GM18951 (cell line): ENCODE measurements around the gene TTLL5.

Experiments used
- POLR2A ChIP-seq: IDR thresholded peaks from 4 replicates; pipeline ENCODE4 v1.6.1; 2011; ENCODE audit warnings: mild to moderate bottlenecking; ENCODE audit not compliant: insufficient read length, insufficient read depth; ENCODE audit errors: extremely low read depth
- in situ Hi-C: fragments of 300-500 bp; cut with MboI; formaldehyde crosslinking; loops from one replicate; pipeline ENCODE4 v1.12.0; 2022; ENCODE audit warnings: low sequenced_read_pairs, mixed read lengths, inconsistent platforms; ENCODE audit not compliant: unreplicated experiment

The TTLL5 gene

GRCh38 chr14:75967866-75968265, 306.8 kb downstream of the TTLL5 start:
- in situ Hi-C loops, result no loop called here
- no peak for TF ChIP-seq POLR2A

- TF ChIP-seq POLR2A, result no peak
- in situ Hi-C loops, result no loop called here
These were observed 307.4 kb downstream of the TTLL5 start for GRCh38 chr14:75968456-75968855.

GRCh38 chr14:75969126-75969525, 308.1 kb downstream of the TTLL5 start:
- TF ChIP-seq POLR2A, result no peak
- in situ Hi-C loops, result no loop called here

- in situ Hi-C loops, result loop anchor here (5.0 kb wide), 1 partner anchor 53 kb away; no protein-coding TSS in a partner anchor
- TF ChIP-seq POLR2A, result no peak
These were observed 308.8 kb downstream of the TTLL5 start for GRCh38 chr14:75969891-75970290.

- no peak for TF ChIP-seq POLR2A
- in situ Hi-C loops, result loop anchor here (5.0 kb wide), 1 partner anchor 54 kb away; no protein-coding TSS in a partner anchor
These were observed 309.9 kb downstream of the TTLL5 start for GRCh38 chr14:75970989-75971388.

- in situ Hi-C loops, result loop anchor here (5.0 kb wide), 1 partner anchor 54 kb away; no protein-coding TSS in a partner anchor
- no peak for TF ChIP-seq POLR2A
These were observed 310.5 kb downstream of the TTLL5 start for GRCh38 chr14:75971509-75971908.

- in situ Hi-C loops, result loop anchor here (5.0 kb wide), 1 partner anchor 56 kb away; no protein-coding TSS in a partner anchor
- TF ChIP-seq POLR2A, result no peak
These were observed 311.9 kb downstream of the TTLL5 start for GRCh38 chr14:75972801-75973421.

- TF ChIP-seq POLR2A, result no peak
- in situ Hi-C loops, result no loop called here
These were observed 316.0 kb downstream of the TTLL5 start for GRCh38 chr14:75976826-75977581.

- in situ Hi-C loops, result no loop called here
- TF ChIP-seq POLR2A, result no peak
These were observed 316.5 kb downstream of the TTLL5 start for GRCh38 chr14:75977582-75977943.

- no peak for TF ChIP-seq POLR2A
- in situ Hi-C loops, result no loop called here
These were observed 317.2 kb downstream of the TTLL5 start for GRCh38 chr14:75978249-75978731.

GRCh38 chr14:75979071-75979571, 318.1 kb downstream of the TTLL5 start:
- in situ Hi-C loops, result no loop called here

GRCh38 chr14:75979648-75980565, 318.9 kb downstream of the TTLL5 start:
- in situ Hi-C loops, result loop anchor here (10.0 kb wide), 1 partner anchor 265 kb away; no protein-coding TSS in a partner anchor
- TF ChIP-seq POLR2A, result no peak

More at GRCh38 chr14:75979071-75979571, 318.1 kb downstream of the TTLL5 start:
- TF ChIP-seq POLR2A, result no peak
